Measurements from ENCODE around the gene NPEPPS. TPM values are rescaled to one million over a fixed set of nuclear protein-coding genes. Genes with fewer than 3 reads are reported as not detected.

NPEPPS gene
- total RNA-seq, 1 experiment from 2014 or later, result 63.4 TPM

DNA sequence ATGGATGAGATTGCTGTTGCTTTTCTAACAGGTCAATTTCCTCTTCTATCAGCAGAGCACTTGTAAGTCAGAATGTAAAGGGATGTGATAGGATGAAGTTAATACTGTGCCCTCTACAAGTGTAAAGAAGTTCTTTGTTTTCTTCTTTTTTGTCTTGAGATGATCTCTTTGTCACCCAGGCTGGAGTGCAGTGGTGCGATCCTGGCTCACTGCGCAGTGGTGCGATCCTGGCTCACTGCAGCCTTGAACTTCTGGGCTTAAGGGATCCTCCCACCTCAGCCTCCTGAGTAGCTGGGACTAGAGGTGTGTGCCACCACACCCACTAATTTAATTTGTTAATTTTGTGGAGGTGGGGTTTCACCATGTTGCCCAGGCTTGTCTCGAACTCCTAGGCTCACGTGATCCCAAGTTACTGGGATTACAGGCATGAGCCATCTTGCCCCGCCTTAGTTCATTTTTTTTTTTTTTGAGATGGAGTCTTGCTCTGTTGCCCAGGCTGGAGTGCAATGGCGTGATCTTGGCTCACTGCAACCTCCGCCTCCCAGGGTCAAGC, 97.2 kb downstream of the NPEPPS start:
- intact Hi-C loops (cut with micrococcal nuclease; ENCODE audit: unreplicated experiment), result no loop called here
- Histone ChIP-seq H3K4me3 (ENCODE audit: low read depth, low read length, poor library complexity, severe bottlenecking) (no peak overlapping the region), H3K9me3 (ENCODE audit: low read depth, low read length, poor library complexity, severe bottlenecking) (no peaks in the 10 kb centered on the region), H3K36me3 (ENCODE audit: insufficient read depth, low read length, poor library complexity, severe bottlenecking) (no peaks in the 10 kb centered on the region), H3K27ac (ENCODE audit: low read depth, low read length, poor library complexity, severe bottlenecking) (no peak overlapping the region), H3K27me3 (replicated peaks; ENCODE audit: insufficient read depth, low read depth, low read length, poor library complexity) (no peaks in the 10 kb centered on the region), H3K4me1 (ENCODE audit: insufficient read depth, low read length, poor library complexity, severe bottlenecking) (no peaks in the 10 kb centered on the region)
- ChIA-PET CTCF (no interaction called here), POLR2A (ENCODE audit: low non-redundant PET) (no interaction called here)
- no peak for DNase-seq (ENCODE audit: low spot score)
- BruUV-seq (replicated peaks), result no TSS peak
- TF ChIP-seq EZH2 (IDR thresholded peaks at IDR 0.05; ENCODE audit: borderline replicate concordance, low read depth, low read length, poor library complexity, severe bottlenecking), result no peak
- TF ChIP-seq, protein P1, sequence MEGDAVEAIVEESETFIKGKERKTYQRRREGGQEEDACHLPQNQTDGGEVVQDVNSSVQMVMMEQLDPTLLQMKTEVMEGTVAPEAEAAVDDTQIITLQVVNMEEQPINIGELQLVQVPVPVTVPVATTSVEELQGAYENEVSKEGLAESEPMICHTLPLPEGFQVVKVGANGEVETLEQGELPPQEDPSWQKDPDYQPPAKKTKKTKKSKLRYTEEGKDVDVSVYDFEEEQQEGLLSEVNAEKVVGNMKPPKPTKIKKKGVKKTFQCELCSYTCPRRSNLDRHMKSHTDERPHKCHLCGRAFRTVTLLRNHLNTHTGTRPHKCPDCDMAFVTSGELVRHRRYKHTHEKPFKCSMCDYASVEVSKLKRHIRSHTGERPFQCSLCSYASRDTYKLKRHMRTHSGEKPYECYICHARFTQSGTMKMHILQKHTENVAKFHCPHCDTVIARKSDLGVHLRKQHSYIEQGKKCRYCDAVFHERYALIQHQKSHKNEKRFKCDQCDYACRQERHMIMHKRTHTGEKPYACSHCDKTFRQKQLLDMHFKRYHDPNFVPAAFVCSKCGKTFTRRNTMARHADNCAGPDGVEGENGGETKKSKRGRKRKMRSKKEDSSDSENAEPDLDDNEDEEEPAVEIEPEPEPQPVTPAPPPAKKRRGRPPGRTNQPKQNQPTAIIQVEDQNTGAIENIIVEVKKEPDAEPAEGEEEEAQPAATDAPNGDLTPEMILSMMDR (conservative IDR thresholded peaks at IDR 0.05; ENCODE audit: low read depth, low read length), result no peak

DNA sequence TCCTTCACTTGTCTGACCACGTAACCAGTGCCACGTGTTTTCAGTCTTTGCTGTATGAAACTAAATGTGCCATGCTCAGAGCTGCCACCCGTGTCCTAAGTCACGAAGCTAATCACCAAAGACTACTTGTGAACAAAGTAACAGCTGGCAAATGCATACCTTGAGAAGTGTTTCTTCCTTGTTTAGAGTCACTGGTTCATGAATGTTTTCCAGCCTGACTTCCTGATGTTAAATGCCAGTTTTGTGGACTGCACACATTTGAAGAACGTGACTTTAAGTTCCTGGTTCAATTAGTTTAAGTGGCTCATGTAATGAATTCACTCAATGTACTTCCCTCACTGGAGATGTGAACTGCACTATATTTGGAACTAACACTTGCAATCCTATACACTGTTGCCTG, 98.9 kb downstream of the NPEPPS start:
- Histone ChIP-seq H3K4me3 (ENCODE audit: low read depth, low read length, poor library complexity, severe bottlenecking) (no peak overlapping the region), H3K27me3 (replicated peaks; ENCODE audit: insufficient read depth, low read depth, low read length, poor library complexity) (no peaks in the 10 kb centered on the region), H3K9me3 (ENCODE audit: low read depth, low read length, poor library complexity, severe bottlenecking) (no peaks in the 10 kb centered on the region), H3K27ac (ENCODE audit: low read depth, low read length, poor library complexity, severe bottlenecking) (no peak overlapping the region), H3K4me1 (ENCODE audit: insufficient read depth, low read length, poor library complexity, severe bottlenecking) (no peaks in the 10 kb centered on the region), H3K36me3 (ENCODE audit: insufficient read depth, low read length, poor library complexity, severe bottlenecking) (no peaks in the 10 kb centered on the region)
- no peak for TF ChIP-seq EZH2 (IDR thresholded peaks at IDR 0.05; ENCODE audit: borderline replicate concordance, low read depth, low read length, poor library complexity, severe bottlenecking)
- TF ChIP-seq, protein P1 (conservative IDR thresholded peaks at IDR 0.05; ENCODE audit: low read depth, low read length), result no peak
- no TSS peak for BruUV-seq (replicated peaks)
- intact Hi-C loops (cut with micrococcal nuclease; ENCODE audit: unreplicated experiment), result no loop called here
- no peak for DNase-seq (ENCODE audit: low spot score)
- ChIA-PET CTCF (no interaction called here), POLR2A (ENCODE audit: low non-redundant PET) (no interaction called here)

DNA sequence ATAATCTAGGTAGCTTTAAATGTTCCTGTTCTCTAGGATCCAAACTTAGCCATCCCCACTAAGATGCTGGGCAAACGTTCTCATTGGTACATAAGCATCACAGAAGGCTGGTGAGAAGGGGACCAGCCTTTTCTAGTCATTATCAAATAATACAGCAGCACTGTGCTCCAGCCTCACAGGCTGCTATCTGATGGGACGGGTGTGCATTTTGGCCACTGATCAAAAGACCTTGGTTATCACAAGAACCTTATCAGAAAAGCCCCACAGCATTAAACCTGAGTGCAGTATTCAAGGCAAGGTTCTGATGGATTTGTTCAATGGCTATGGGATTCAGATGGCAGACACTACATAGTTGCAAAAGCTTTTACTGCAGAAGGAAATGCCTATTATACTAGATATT, 99.7 kb downstream of the NPEPPS start:
- no peak for TF ChIP-seq EZH2 (IDR thresholded peaks at IDR 0.05; ENCODE audit: borderline replicate concordance, low read depth, low read length, poor library complexity, severe bottlenecking)
- Histone ChIP-seq H3K27me3 (replicated peaks; ENCODE audit: insufficient read depth, low read depth, low read length, poor library complexity) (no peaks in the 10 kb centered on the region), H3K36me3 (ENCODE audit: insufficient read depth, low read length, poor library complexity, severe bottlenecking) (no peaks in the 10 kb centered on the region), H3K9me3 (ENCODE audit: low read depth, low read length, poor library complexity, severe bottlenecking) (no peaks in the 10 kb centered on the region), H3K4me3 (ENCODE audit: low read depth, low read length, poor library complexity, severe bottlenecking) (no peak overlapping the region), H3K27ac (ENCODE audit: low read depth, low read length, poor library complexity, severe bottlenecking) (no peak overlapping the region), H3K4me1 (ENCODE audit: insufficient read depth, low read length, poor library complexity, severe bottlenecking) (no peaks in the 10 kb centered on the region)
- no TSS peak for BruUV-seq (replicated peaks)
- no peak for DNase-seq (ENCODE audit: low spot score)
- ChIA-PET POLR2A (ENCODE audit: low non-redundant PET) (no interaction called here), CTCF (no interaction called here)
- intact Hi-C loops (cut with micrococcal nuclease; ENCODE audit: unreplicated experiment), result no loop called here

DNA sequence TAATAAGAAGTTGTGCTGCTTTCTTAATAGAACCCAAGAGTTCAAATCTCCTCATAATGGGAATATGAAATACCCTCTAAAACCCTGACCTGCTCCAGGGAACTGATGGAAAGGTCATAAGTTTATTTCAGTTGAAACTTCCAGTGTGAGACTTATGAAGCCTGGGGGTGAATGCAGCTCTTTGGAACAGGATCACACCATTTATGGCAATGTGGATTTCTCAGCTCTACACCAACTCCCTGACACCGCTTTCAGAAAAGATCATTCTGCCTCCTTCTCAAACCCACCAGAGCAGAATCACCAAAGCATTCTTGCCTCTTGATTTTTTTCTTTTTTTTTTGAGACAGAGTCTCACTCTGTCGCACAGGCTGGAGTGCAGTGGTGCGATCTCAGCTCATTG, 102.1 kb downstream of the NPEPPS start:
- CTCF ChIA-PET, result no interaction called here
- intact Hi-C loops (cut with micrococcal nuclease; ENCODE audit: unreplicated experiment), result no loop called here

More for the DNA sequence above, 102.1 kb downstream of the NPEPPS start:
- POLR2A ChIA-PET (ENCODE audit: low non-redundant PET), result no interaction called here
- H3K27me3 ChIP-seq (replicated peaks; ENCODE audit: insufficient read depth, low read depth, low read length, poor library complexity), result no peaks in the 10 kb centered on the region
- TF ChIP-seq, protein P1 (conservative IDR thresholded peaks at IDR 0.05; ENCODE audit: low read depth, low read length), result no peak
- no peak for TF ChIP-seq EZH2 (IDR thresholded peaks at IDR 0.05; ENCODE audit: borderline replicate concordance, low read depth, low read length, poor library complexity, severe bottlenecking)
- no peaks in the 10 kb centered on the region for H3K36me3 ChIP-seq (ENCODE audit: insufficient read depth, low read length, poor library complexity, severe bottlenecking)
- no peak for DNase-seq (ENCODE audit: low spot score)
- no TSS peak for BruUV-seq (replicated peaks)
- H3K4me3 ChIP-seq (ENCODE audit: low read depth, low read length, poor library complexity, severe bottlenecking), result no peak overlapping the region
- no peaks in the 10 kb centered on the region for H3K9me3 ChIP-seq (ENCODE audit: low read depth, low read length, poor library complexity, severe bottlenecking)
- no peak overlapping the region for H3K27ac ChIP-seq (ENCODE audit: low read depth, low read length, poor library complexity, severe bottlenecking)
- H3K4me1 ChIP-seq (ENCODE audit: insufficient read depth, low read length, poor library complexity, severe bottlenecking), result no peaks in the 10 kb centered on the region

Data from A673 (cell line).